HCT116 (cell line): ENCODE results near the gene SUSD5. TPM values are rescaled to one million over a fixed set of nuclear protein-coding genes. Genes with fewer than 3 reads are reported as not detected.

Experiments used
- ATAC-seq: fragments of 200-7000 bp; cut with Tn5 transposase; 2 replicates; pipeline ENCODE4 v1.9.1; 2020; ENCODE audit warnings: mild to moderate bottlenecking, moderate library complexity
- BruUV-seq: library from RNA; stranded (reverse); fragments of 400-500 nt; replicated peaks from 2 replicates; lab custom pipeline; 2021; lab: Mats Ljungman, UMichigan
- CTCF ChIA-PET: fragments of 300-600 bp; sonication (Branson Sonifier 250); formaldehyde crosslinking; loops from one replicate; lab custom pipeline; 2021; ENCODE audit warnings: antibody characterized with exemption; lab: Charles Lee
- POLR2A ChIA-PET: fragments of 300-600, 350-600 bp; sonication (Branson Sonifier 250); formaldehyde crosslinking; loops from one replicate; lab custom pipeline; 2021; ENCODE audit warnings: antibody characterized with exemption; lab: Charles Lee
- RAD21 ChIA-PET, 2 experiments: fragments of 300-600 bp; sonication (Branson Sonifier 250); formaldehyde crosslinking; loops; one replicate each; lab custom pipeline; 2023; ENCODE audit warnings: low total read pairs in 2 of 2; ENCODE audit not compliant: uncharacterized antibody in 2 of 2, unreplicated experiment in 2 of 2, low non-redundant PET in 1 of 2; lab: Charles Lee
- DNase-seq: peaks from one replicate; pipeline ENCODE4 v3.0.0-alpha.2; 2010; ENCODE audit warnings: low read depth, low spot score
- H2AFZ ChIP-seq: fragments of 200-600 bp; shearing (Covaris generic), sonication (generic); 2 replicates; pipeline ENCODE4 v1.6.1; 2017; ENCODE audit warnings: low read depth, mixed run types, mixed read lengths, antibody characterized with exemption, low read length; ENCODE audit not compliant: poor library complexity, severe bottlenecking
- H3K27ac ChIP-seq: 2 replicates; pipeline ENCODE4 v1.5.1; 2012; ENCODE audit warnings: low read depth, low read length
- H3K27me3 ChIP-seq: fragments of 200-600 bp; sonication (generic); 2 replicates; pipeline ENCODE4 v1.6.1; 2016; ENCODE audit warnings: mixed run types, low read length, mixed read lengths; ENCODE audit not compliant: insufficient read depth
- H3K36me3 ChIP-seq, 2 experiments: fragments of 200-500 bp in 1 of 2; fragments of 200-600 bp in 1 of 2; sonication (Bioruptor generic) in 1 of 2; sonication (generic) in 1 of 2; 2 replicates each; pipeline versions ENCODE4 v1.5.1 to v1.6.1; 2014 to 2016; ENCODE audit warnings: low read length in 2 of 2, inconsistent platforms in 1 of 2, mixed read lengths in 1 of 2, mixed run types in 1 of 2; ENCODE audit not compliant: insufficient read depth in 2 of 2, control insufficient read depth in 1 of 2
- H3K4me1 ChIP-seq, 2 experiments: fragments of 200-600 bp in 1 of 2; sonication (generic) in 1 of 2; 2 replicates each; pipeline versions ENCODE4 v1.5.1 to v1.6.1; 2012 to 2017; ENCODE audit warnings: low read length in 2 of 2, inconsistent platforms in 1 of 2, mild to moderate bottlenecking in 1 of 2, mixed read lengths in 1 of 2, mixed run types in 1 of 2, moderate library complexity in 1 of 2; ENCODE audit not compliant: insufficient read depth in 2 of 2, control insufficient read depth in 1 of 2
- H3K4me2 ChIP-seq: fragments of 200-600 bp; sonication (generic); 2 replicates; pipeline ENCODE4 v1.6.1; 2017; ENCODE audit warnings: mixed run types, low read length, mixed read lengths
- H3K4me3 ChIP-seq, 2 experiments: fragments of 200-600 bp in 1 of 2; sonication (generic) in 1 of 2; replicated peaks in 1 of 2; 2 replicates each; pipeline ENCODE4 v1.5.1; 2011 to 2016; ENCODE audit warnings: low read length in 2 of 2, control low read depth in 1 of 2, low read depth in 1 of 2, mild to moderate bottlenecking in 1 of 2, mixed read lengths in 1 of 2, mixed run types in 1 of 2
- H3K79me2 ChIP-seq: fragments of 200-600 bp; sonication (generic); 2 replicates; pipeline ENCODE4 v1.6.1; 2017; ENCODE audit warnings: mild to moderate bottlenecking, mixed run types, low read length, moderate library complexity, mixed read lengths; ENCODE audit not compliant: insufficient read depth
- H3K9ac ChIP-seq: fragments of 200-600 bp; sonication (generic); 2 replicates; pipeline ENCODE4 v1.6.1; 2016; ENCODE audit warnings: low read length, mixed read lengths
- H3K9me2 ChIP-seq: fragments of 200-600 bp; sonication (generic), shearing (Covaris generic); 2 replicates; pipeline ENCODE4 v1.6.1; 2017; ENCODE audit warnings: mixed run types, mild to moderate bottlenecking, moderate library complexity; ENCODE audit not compliant: insufficient read depth
- H3K9me3 ChIP-seq, 2 experiments: fragments of 200-500 bp in 1 of 2; fragments of 200-600 bp in 1 of 2; sonication (Bioruptor generic) in 1 of 2; sonication (generic) in 1 of 2; 2 replicates each; pipeline ENCODE4 v1.6.1; 2014 to 2017; ENCODE audit warnings: low read length in 2 of 2, mixed read lengths in 2 of 2, inconsistent platforms in 1 of 2, low read depth in 1 of 2, mild to moderate bottlenecking in 1 of 2, mixed run types in 1 of 2, moderate library complexity in 1 of 2; ENCODE audit not compliant: control insufficient read depth in 1 of 2, insufficient read depth in 1 of 2
- H4K20me1 ChIP-seq: fragments of 200-600 bp; sonication (generic), shearing (Covaris generic); 2 replicates; pipeline ENCODE4 v1.6.1; 2017; ENCODE audit warnings: mixed run types, mild to moderate bottlenecking, moderate library complexity; ENCODE audit not compliant: insufficient read depth
- ATF3 ChIP-seq: IDR thresholded peaks from 2 replicates; pipeline ENCODE4 v1.6.1; 2012
- CBX3 ChIP-seq: IDR thresholded peaks from 2 replicates; pipeline ENCODE4 v1.6.1; 2012; ENCODE audit warnings: low read depth
- CEBPB ChIP-seq: IDR thresholded peaks from 2 replicates; pipeline ENCODE4 v1.6.1; 2012; ENCODE audit warnings: low read depth
- CTCF ChIP-seq, 3 experiments: fragments of 200-600 bp in 1 of 3; sonication (generic) in 1 of 3; IDR thresholded peaks in 2 of 3; conservative IDR thresholded peaks in 1 of 3; 2 replicates each; pipeline ENCODE4 v1.5.1; 2012 to 2017; ENCODE audit warnings: low read depth in 2 of 3, low read length in 2 of 3, antibody characterized with exemption in 1 of 3, borderline replicate concordance in 1 of 3, control low read depth in 1 of 3, mild to moderate bottlenecking in 1 of 3, mixed read lengths in 1 of 3, mixed run types in 1 of 3, moderate library complexity in 1 of 3; ENCODE audit not compliant: insufficient read depth in 1 of 3
- EGR1 ChIP-seq: IDR thresholded peaks from 2 replicates; pipeline ENCODE4 v1.6.1; 2012; ENCODE audit warnings: low read depth
- EZH2 ChIP-seq: fragments of 200-600 bp; sonication (generic); IDR thresholded peaks from 2 replicates; pipeline ENCODE4 v1.6.1; 2017; ENCODE audit warnings: antibody characterized with exemption, mixed run types
- POLR2A ChIP-seq: IDR thresholded peaks from 2 replicates; pipeline ENCODE4 v1.7.0; 2011; ENCODE audit warnings: borderline replicate concordance; ENCODE audit not compliant: insufficient read depth, insufficient read length; ENCODE audit errors: extremely low read depth
- POLR2AphosphoS5 ChIP-seq: IDR thresholded peaks from 2 replicates; pipeline ENCODE4 v1.6.1; 2011; ENCODE audit warnings: mild to moderate bottlenecking, low read depth, low read length, moderate library complexity
- RAD21 ChIP-seq: IDR thresholded peaks from 2 replicates; pipeline ENCODE4 v1.6.1; 2012; ENCODE audit warnings: low read depth, mild to moderate bottlenecking
- SIN3A ChIP-seq: IDR thresholded peaks from 2 replicates; pipeline ENCODE4 v1.6.1; 2012; ENCODE audit warnings: low read depth
- SRF ChIP-seq: IDR thresholded peaks from 2 replicates; pipeline ENCODE4 v1.6.1; 2012; ENCODE audit warnings: low read depth
- YY1 ChIP-seq: IDR thresholded peaks from 2 replicates; pipeline ENCODE4 v1.6.1; 2011; ENCODE audit warnings: low read length, low read depth, moderate library complexity, mild to moderate bottlenecking; ENCODE audit not compliant: insufficient replicate concordance; ENCODE audit errors: extremely low read depth
- ZBTB33 ChIP-seq: IDR thresholded peaks from 2 replicates; pipeline ENCODE4 v1.6.1; 2011; ENCODE audit warnings: mild to moderate bottlenecking, low read length, moderate library complexity; ENCODE audit not compliant: insufficient replicate concordance; ENCODE audit errors: extremely low read depth
- intact Hi-C: fragments of 100-400 bp; cut with micrococcal nuclease; formaldehyde crosslinking; loops from 2 replicates; pipeline ENCODE4 v1.10.0; 2022
- total RNA-seq: library from RNA; stranded (reverse); gene quantifications from one replicate; pipeline ENCODE4 v1.2.1, GENCODE V29; 2021; ENCODE audit not compliant: unreplicated experiment

The SUSD5 gene
- total RNA-seq, 1 experiment from 2014 or later: not detected

GRCh38 chr3:33173103-33173502, 45.5 kb downstream of the SUSD5 start:
- no TSS peak for BruUV-seq
- Histone ChIP-seq H3K4me2 (no peak overlapping the region), H3K9me2 (no peaks in the 10 kb centered on the region), H3K79me2 (no peaks in the 10 kb centered on the region), H3K4me1 (no peaks in the 10 kb centered on the region), H4K20me1 (no peaks in the 10 kb centered on the region), H3K4me3 (no peak overlapping the region), H3K27me3 (no peaks in the 10 kb centered on the region), H2AFZ (no peak overlapping the region), H3K9ac (no peak overlapping the region), H3K27ac (no peak overlapping the region), H3K36me3 (no peaks in the 10 kb centered on the region), H3K9me3 (no peaks in the 10 kb centered on the region)
- ChIA-PET CTCF (no interaction called here), POLR2A (no interaction called here), RAD21 (no interaction called here)
- DNase-seq (no peak), ATAC-seq (no peak)
- intact Hi-C loops: no loop called here
- TF ChIP-seq POLR2AphosphoS5: no peak
- TF ChIP-seq YY1: no peak
- no peak for TF ChIP-seq SRF

GRCh38 chr3:33171580-33171979, 47.0 kb downstream of the SUSD5 start:
- Histone ChIP-seq H3K27ac (no peak overlapping the region), H3K4me1 (no peaks in the 10 kb centered on the region), H3K9me2 (no peaks in the 10 kb centered on the region), H3K9me3 (no peaks in the 10 kb centered on the region), H2AFZ (no peak overlapping the region), H3K9ac (no peak overlapping the region), H3K4me3 (no peak overlapping the region), H3K4me2 (no peak overlapping the region), H3K79me2 (no peaks in the 10 kb centered on the region), H3K36me3 (no peaks in the 10 kb centered on the region), H3K27me3 (no peaks in the 10 kb centered on the region), H4K20me1 (no peaks in the 10 kb centered on the region)
- BruUV-seq: no TSS peak
- CTCF ChIA-PET: no interaction called here
- POLR2A ChIA-PET: no interaction called here
- intact Hi-C loops: no loop called here
- no peak for ATAC-seq
- RAD21 ChIA-PET: no interaction called here
- TF ChIP-seq EZH2 (no peak), POLR2A (no peak), CEBPB (no peak), ZBTB33 (no peak), RAD21 (no peak), POLR2AphosphoS5 (no peak), SIN3A (no peak), ATF3 (no peak), EGR1 (no peak), CTCF (IDR thresholded peaks at IDR 0.05 in 2 of 3, conservative IDR thresholded peaks at IDR 0.05 in 1 of 3; ENCODE audit: borderline replicate concordance in 1 of 3, insufficient read depth in 1 of 3, low read depth in 2 of 3, low read length in 2 of 3) (no peak), CBX3 (no peak), SRF (no peak)
- no peak for DNase-seq
